HFF-Myc (cell line): Measurements from ENCODE around the gene SKI.

Experiments used
- DNase-seq: peaks from one replicate; pipeline ENCODE4 v3.0.0-alpha.2; 2011; ENCODE audit warnings: low read depth; ENCODE audit errors: extremely low read depth
- H3K4me3 ChIP-seq: replicated peaks from 2 replicates; pipeline ENCODE4 v1.5.1; 2011; ENCODE audit warnings: low read depth, mild to moderate bottlenecking, control low read depth, low read length
- TF ChIP-seq, protein P1 (sequence below): IDR thresholded peaks from 2 replicates; pipeline ENCODE4 v1.5.1; 2012; ENCODE audit warnings: mild to moderate bottlenecking, low read depth, low read length, control low read depth; ENCODE audit errors: missing control alignments

SKI gene

DNA sequence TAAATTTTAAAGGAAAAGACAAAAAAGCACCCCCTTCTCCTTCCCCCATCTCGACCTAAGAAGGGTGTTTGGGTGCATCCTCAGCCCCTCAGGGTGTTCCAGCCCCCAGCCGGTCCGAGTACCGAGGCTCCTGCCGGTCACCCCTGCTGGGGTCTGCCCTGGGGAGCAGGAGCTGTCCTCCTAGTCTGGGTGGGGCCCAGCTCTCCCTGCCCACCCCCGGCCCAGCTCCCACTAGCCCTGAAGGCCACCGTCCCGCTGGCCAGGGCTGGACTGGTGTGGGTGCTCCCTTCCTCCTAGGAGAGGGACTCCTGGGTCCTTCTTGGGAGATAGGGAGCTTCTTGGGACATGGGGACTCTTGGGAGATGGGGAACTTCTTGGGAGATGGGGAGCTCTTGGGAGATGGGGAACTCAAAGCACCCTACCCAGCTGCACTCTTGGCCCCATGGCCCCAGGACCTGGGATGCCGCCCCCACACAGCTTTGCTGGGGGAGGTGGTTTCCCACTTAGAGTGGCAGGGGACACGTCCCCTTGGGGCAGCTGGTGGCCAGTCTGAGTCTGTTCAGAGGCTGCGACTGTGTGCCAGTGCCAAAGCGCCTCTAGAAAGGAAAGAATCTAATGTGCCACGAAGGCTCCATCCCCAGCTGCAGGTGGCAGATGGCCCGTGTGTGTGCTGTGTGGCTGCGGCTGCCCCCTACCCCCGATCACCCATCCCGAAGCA is 118.7 kb downstream of the SKI start:
- no peak for DNase-seq
- no peak overlapping the region for H3K4me3 ChIP-seq
- TF ChIP-seq, protein P1, sequence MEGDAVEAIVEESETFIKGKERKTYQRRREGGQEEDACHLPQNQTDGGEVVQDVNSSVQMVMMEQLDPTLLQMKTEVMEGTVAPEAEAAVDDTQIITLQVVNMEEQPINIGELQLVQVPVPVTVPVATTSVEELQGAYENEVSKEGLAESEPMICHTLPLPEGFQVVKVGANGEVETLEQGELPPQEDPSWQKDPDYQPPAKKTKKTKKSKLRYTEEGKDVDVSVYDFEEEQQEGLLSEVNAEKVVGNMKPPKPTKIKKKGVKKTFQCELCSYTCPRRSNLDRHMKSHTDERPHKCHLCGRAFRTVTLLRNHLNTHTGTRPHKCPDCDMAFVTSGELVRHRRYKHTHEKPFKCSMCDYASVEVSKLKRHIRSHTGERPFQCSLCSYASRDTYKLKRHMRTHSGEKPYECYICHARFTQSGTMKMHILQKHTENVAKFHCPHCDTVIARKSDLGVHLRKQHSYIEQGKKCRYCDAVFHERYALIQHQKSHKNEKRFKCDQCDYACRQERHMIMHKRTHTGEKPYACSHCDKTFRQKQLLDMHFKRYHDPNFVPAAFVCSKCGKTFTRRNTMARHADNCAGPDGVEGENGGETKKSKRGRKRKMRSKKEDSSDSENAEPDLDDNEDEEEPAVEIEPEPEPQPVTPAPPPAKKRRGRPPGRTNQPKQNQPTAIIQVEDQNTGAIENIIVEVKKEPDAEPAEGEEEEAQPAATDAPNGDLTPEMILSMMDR, result no peak

- no peak for DNase-seq
- H3K4me3 ChIP-seq, result no peak overlapping the region
- TF ChIP-seq, protein P1, result no peak
Observed at GRCh38 chr1:2347409-2347785, 119.3 kb downstream of the SKI start.

DNA sequence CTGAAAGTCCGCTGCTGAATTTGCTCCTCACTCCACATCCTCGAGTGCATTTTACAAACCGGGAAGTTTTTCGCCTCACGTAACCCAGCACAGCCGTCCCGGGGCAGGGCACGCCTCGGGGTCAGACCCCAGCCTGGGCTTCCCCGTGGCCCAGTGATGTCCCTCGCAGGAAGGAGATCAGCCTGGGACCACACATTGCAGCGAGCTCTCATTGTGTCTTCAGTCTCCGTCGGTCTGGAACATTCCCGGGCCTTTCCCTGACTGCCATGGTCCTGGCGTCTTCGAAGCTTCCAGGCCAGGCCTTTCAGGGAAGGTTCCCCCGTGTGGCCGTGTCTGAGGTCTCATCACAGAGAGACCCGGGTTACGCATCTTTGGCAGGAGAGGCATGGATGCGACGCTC is 119.8 kb downstream of the SKI start:
- no peak for DNase-seq
- TF ChIP-seq, protein P1, result no peak
- no peak overlapping the region for H3K4me3 ChIP-seq

GRCh38 chr1:2348346-2349325 is 120.5 kb downstream of the SKI start:
- H3K4me3 ChIP-seq, result no peak overlapping the region
- no peak for DNase-seq
- TF ChIP-seq, protein P1, result no peak

DNA sequence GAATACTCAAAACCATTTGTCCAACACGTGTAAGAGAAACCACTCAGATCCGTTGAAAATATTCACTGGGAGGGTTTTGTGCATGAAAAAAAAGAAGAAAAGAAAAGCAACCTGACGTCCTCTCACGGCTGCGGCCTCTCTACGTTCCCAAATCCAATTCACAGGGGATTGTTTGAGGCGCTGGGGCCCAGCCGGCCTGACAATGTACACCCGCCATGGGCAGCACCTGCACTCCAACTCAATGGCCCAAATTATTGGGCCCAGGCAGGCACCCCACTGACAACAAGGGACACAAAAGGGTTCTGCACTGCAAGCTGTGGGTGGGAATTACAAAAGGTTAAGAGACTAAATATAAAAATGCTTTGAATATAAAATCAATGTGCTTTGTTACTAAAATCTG is 121.7 kb downstream of the SKI start:
- H3K4me3 ChIP-seq, result no peak overlapping the region
- no peak for DNase-seq
- TF ChIP-seq, protein P1, result no peak

DNA sequence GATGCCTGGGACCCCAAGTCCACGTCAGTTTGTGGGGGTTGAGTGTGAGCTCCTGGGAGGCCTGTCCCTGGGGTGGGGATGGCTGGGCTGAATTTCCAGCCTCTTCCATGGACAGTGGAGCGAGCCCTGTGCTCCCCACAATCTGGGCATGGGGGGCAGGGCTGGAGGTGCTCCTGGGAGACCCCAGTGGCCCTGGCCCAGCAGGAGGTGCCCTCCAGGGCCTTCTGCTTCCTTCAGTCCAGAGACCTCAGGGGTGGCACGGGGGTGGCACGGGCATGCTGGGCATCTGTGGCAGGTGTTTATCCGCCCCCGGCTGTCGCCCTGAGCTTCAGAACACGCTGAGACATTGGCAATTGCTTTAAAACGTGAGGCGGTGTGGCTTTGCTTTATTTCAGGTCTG is 122.4 kb downstream of the SKI start:
- TF ChIP-seq, protein P1, result no peak
- DNase-seq, result no peak
- H3K4me3 ChIP-seq, result no peak overlapping the region
